Colonic mucosa (tissue), 4 donors: ENCODE measurements around the gene RFC2. TPM values are rescaled to one million over a fixed set of nuclear protein-coding genes. Genes with fewer than 3 reads are reported as not detected.

Experiments used
- DNase-seq: peaks from one replicate; pipeline ENCODE4 v3.0.0-alpha.2; 2020
- H3K27ac ChIP-seq: fragments of 200-600 bp; one replicate; pipeline ENCODE4 v1.8.0; 2021
- H3K27me3 ChIP-seq: fragments of 200-600 bp; one replicate; pipeline ENCODE4 v1.8.0; 2021
- H3K36me3 ChIP-seq: fragments of 200-600 bp; one replicate; pipeline ENCODE4 v1.8.0; 2021
- H3K4me1 ChIP-seq: fragments of 200-600 bp; one replicate; pipeline ENCODE4 v1.8.0; 2021; ENCODE audit warnings: mild to moderate bottlenecking
- H3K4me3 ChIP-seq: fragments of 200-600 bp; one replicate; pipeline ENCODE4 v1.8.0; 2021
- H3K9ac ChIP-seq, 2 donors: one replicate each; pipeline ENCODE4 v1.7.0; 2013; ENCODE audit warnings: control low read depth in 2 of 2, low read depth in 2 of 2, low read length in 2 of 2
- H3K9me3 ChIP-seq: fragments of 200-600 bp; one replicate; pipeline ENCODE4 v1.8.0; 2021
- CTCF ChIP-seq: fragments of 200-600 bp; IDR thresholded peaks from one replicate; pipeline ENCODE4 v1.8.0; 2022; ENCODE audit warnings: antibody characterized with exemption, mild to moderate bottlenecking
- intact Hi-C: fragments of 100-400 bp; cut with DNase I; formaldehyde crosslinking; loops from one replicate; pipeline ENCODE4 v1.14.1; 2022
- total RNA-seq, 2 donors: library from RNA; stranded (reverse); fragmentation: NEBNext Ultra II Directional in 1 of 2; extraction: Animal tissue kit (Norgen Biotek cat#: 25700) in 1 of 2; gene quantifications; one replicate each; pipeline ENCODE4 v1.2.1, GENCODE V29; 2021
- donor health status: healthy.
- donor health status: DM: no; HTN: no; CAD: no.
- donor health status: DM: no; HTN: no; CAD: no.

The RFC2 gene
- total RNA-seq, 2 donors from 2014 or later: 18.5 to 43.8 TPM

- Histone ChIP-seq H3K27ac (no peak overlapping the region), H3K9ac (no peak overlapping the region), H3K9me3 (no peaks in the 10 kb centered on the region), H3K4me3 (no peak overlapping the region), H3K36me3 (peaks cover 30% of the 10 kb centered on the region), H3K4me1 (peaks cover 14% of the 10 kb centered on the region), H3K27me3 (no peaks in the 10 kb centered on the region)
- TF ChIP-seq CTCF: no peak
- intact Hi-C loops: no loop called here
- DNase-seq: no peak
Measured at GRCh38 chr7:74187915-74188675, 66.1 kb downstream of the RFC2 start.

- intact Hi-C loops: no loop called here
- Histone ChIP-seq H3K36me3 (peaks cover 25% of the 10 kb centered on the region), H3K9ac (no peak overlapping the region), H3K4me3 (no peak overlapping the region), H3K4me1 (peaks cover 32% of the 10 kb centered on the region), H3K27ac (no peak overlapping the region), H3K9me3 (no peaks in the 10 kb centered on the region), H3K27me3 (no peaks in the 10 kb centered on the region)
- DNase-seq: no peak
- no peak for TF ChIP-seq CTCF
Measured at GRCh38 chr7:74185636-74186035, 68.6 kb downstream of the RFC2 start.

GRCh38 chr7:74185016-74185415, 69.2 kb downstream of the RFC2 start:
- no peak overlapping the region for H3K27ac ChIP-seq
- intact Hi-C loops: no loop called here
- H3K9ac ChIP-seq: no peak overlapping the region
- peaks cover 35% of the 10 kb centered on the region for H3K4me1 ChIP-seq
- no peak for DNase-seq
- TF ChIP-seq CTCF: no peak
- no peaks in the 10 kb centered on the region for H3K27me3 ChIP-seq
- no peak overlapping the region for H3K4me3 ChIP-seq
- no peaks in the 10 kb centered on the region for H3K9me3 ChIP-seq
- peaks cover 19% of the 10 kb centered on the region for H3K36me3 ChIP-seq

GRCh38 chr7:74183653-74184450, 70.3 kb downstream of the RFC2 start:
- no peak overlapping the region for H3K27ac ChIP-seq
- peak; percentile 40 for DNase-seq

More at GRCh38 chr7:74183653-74184450, 70.3 kb downstream of the RFC2 start:
- Histone ChIP-seq H3K27me3 (no peaks in the 10 kb centered on the region), H3K4me3 (no peak overlapping the region), H3K9ac (no peak overlapping the region), H3K4me1 (peaks cover 35% of the 10 kb centered on the region), H3K36me3 (peaks cover 7% of the 10 kb centered on the region), H3K9me3 (no peaks in the 10 kb centered on the region)
- TF ChIP-seq CTCF: peak; percentile 17
- intact Hi-C loops: loop anchor here (5.0 kb wide), 1 partner anchor 117 kb away; no protein-coding TSS in a partner anchor
